ENCODE results near the gene FAM120A. TPM values are rescaled to one million over a fixed set of nuclear protein-coding genes. Genes with fewer than 3 reads are reported as not detected.

FAM120A gene
- total and polyA plus RNA-seq, 2 donors (not counting 1 experiment from before 2014, with no cell fraction given): 85.8 to 136 TPM

- Histone ChIP-seq H2AFZ (ENCODE audit: low read length) (no peak overlapping the region), H3K79me2 (ENCODE audit: control insufficient read depth, insufficient read depth, low read length) (peaks cover 20% of the 10 kb centered on the region), H3K4me3 (replicated peaks in 1 of 4; ENCODE audit: control extremely low read depth in 1 of 4, insufficient read depth in 1 of 4, low read depth in 3 of 4, low read length in 4 of 4) (no peak overlapping the region), H3K4me2 (ENCODE audit: extremely low read depth, insufficient read depth, low read length) (no peak overlapping the region), H3K9ac (ENCODE audit: insufficient read depth, low read length) (no peak overlapping the region), H3K9me3 (ENCODE audit: control insufficient read depth, insufficient read depth, low read depth, low read length) (no peaks in the 10 kb centered on the region), H3K27ac (ENCODE audit: insufficient read depth, low read length) (no peak overlapping the region), H3K27me3 (ENCODE audit: control insufficient read depth, insufficient read depth, low read length) (no peaks in the 10 kb centered on the region), H3K4me1 (ENCODE audit: control insufficient read depth, extremely low read depth, insufficient read depth, low read length) (no peaks in the 10 kb centered on the region), H4K20me1 (ENCODE audit: control insufficient read depth, extremely low read depth, insufficient read depth, low read length) (no peaks in the 10 kb centered on the region), H3K36me3 (ENCODE audit: control insufficient read depth, insufficient read depth, low read length) (no peaks in the 10 kb centered on the region)
- TF ChIP-seq CTCF (conservative IDR thresholded peaks at IDR 0.05 in 1 of 2, IDR thresholded peaks at IDR 0.05 in 1 of 2; ENCODE audit: low read depth in 1 of 2, low read length in 2 of 2): no peak
- no peak for TF ChIP-seq EZH2 (IDR thresholded peaks at IDR 0.05; ENCODE audit: low read length, missing control alignments)
- no peak for DNase-seq (ENCODE audit: low read depth in 2 of 2)
These were observed 149.0 kb downstream of the FAM120A start for GRCh38 chr9:93600504-93600903.

GRCh38 chr9:93601063-93601462, 149.6 kb downstream of the FAM120A start:
- H3K9me3 ChIP-seq (ENCODE audit: control insufficient read depth, insufficient read depth, low read depth, low read length): no peaks in the 10 kb centered on the region
- no peak overlapping the region for H2AFZ ChIP-seq (ENCODE audit: low read length)
- no peak overlapping the region for H3K27ac ChIP-seq (ENCODE audit: insufficient read depth, low read length)
- no peaks in the 10 kb centered on the region for H3K27me3 ChIP-seq (ENCODE audit: control insufficient read depth, insufficient read depth, low read length)
- no peak for TF ChIP-seq EZH2 (IDR thresholded peaks at IDR 0.05; ENCODE audit: low read length, missing control alignments)
- no peak for TF ChIP-seq CTCF (conservative IDR thresholded peaks at IDR 0.05 in 1 of 2, IDR thresholded peaks at IDR 0.05 in 1 of 2; ENCODE audit: low read depth in 1 of 2, low read length in 2 of 2)
- no peak overlapping the region for H3K9ac ChIP-seq (ENCODE audit: insufficient read depth, low read length)
- no peak for DNase-seq (ENCODE audit: low read depth in 2 of 2)
- H3K4me1 ChIP-seq (ENCODE audit: control insufficient read depth, extremely low read depth, insufficient read depth, low read length): no peaks in the 10 kb centered on the region
- peaks cover 20% of the 10 kb centered on the region for H3K79me2 ChIP-seq (ENCODE audit: control insufficient read depth, insufficient read depth, low read length)
- H3K4me3 ChIP-seq (replicated peaks in 1 of 4; ENCODE audit: control extremely low read depth in 1 of 4, insufficient read depth in 1 of 4, low read depth in 3 of 4, low read length in 4 of 4): no peak overlapping the region
- H3K36me3 ChIP-seq (ENCODE audit: control insufficient read depth, insufficient read depth, low read length): no peaks in the 10 kb centered on the region
- H4K20me1 ChIP-seq (ENCODE audit: control insufficient read depth, extremely low read depth, insufficient read depth, low read length): no peaks in the 10 kb centered on the region
- no peak overlapping the region for H3K4me2 ChIP-seq (ENCODE audit: extremely low read depth, insufficient read depth, low read length)

- Histone ChIP-seq H4K20me1 (ENCODE audit: control insufficient read depth, extremely low read depth, insufficient read depth, low read length) (no peaks in the 10 kb centered on the region), H3K4me3 (replicated peaks in 1 of 4; ENCODE audit: control extremely low read depth in 1 of 4, insufficient read depth in 1 of 4, low read depth in 3 of 4, low read length in 4 of 4) (no peak overlapping the region), H3K27me3 (ENCODE audit: control insufficient read depth, insufficient read depth, low read length) (no peaks in the 10 kb centered on the region), H3K4me1 (ENCODE audit: control insufficient read depth, extremely low read depth, insufficient read depth, low read length) (no peaks in the 10 kb centered on the region), H3K27ac (ENCODE audit: insufficient read depth, low read length) (no peak overlapping the region), H3K4me2 (ENCODE audit: extremely low read depth, insufficient read depth, low read length) (no peak overlapping the region), H3K9ac (ENCODE audit: insufficient read depth, low read length) (no peak overlapping the region), H2AFZ (ENCODE audit: low read length) (no peak overlapping the region), H3K9me3 (ENCODE audit: control insufficient read depth, insufficient read depth, low read depth, low read length) (no peaks in the 10 kb centered on the region), H3K36me3 (ENCODE audit: control insufficient read depth, insufficient read depth, low read length) (no peaks in the 10 kb centered on the region), H3K79me2 (ENCODE audit: control insufficient read depth, insufficient read depth, low read length) (peaks cover 20% of the 10 kb centered on the region)
- TF ChIP-seq CTCF (conservative IDR thresholded peaks at IDR 0.05 in 1 of 2, IDR thresholded peaks at IDR 0.05 in 1 of 2; ENCODE audit: low read depth in 1 of 2, low read length in 2 of 2) (no peak), EZH2 (IDR thresholded peaks at IDR 0.05; ENCODE audit: low read length, missing control alignments) (no peak)
- DNase-seq (ENCODE audit: low read depth in 2 of 2): no peak
These were observed 150.2 kb downstream of the FAM120A start for GRCh38 chr9:93601666-93602065.

Measured in fibroblast of lung (primary cell).